ENCODE results near the gene CAMSAP2.

CAMSAP2 gene

DNA sequence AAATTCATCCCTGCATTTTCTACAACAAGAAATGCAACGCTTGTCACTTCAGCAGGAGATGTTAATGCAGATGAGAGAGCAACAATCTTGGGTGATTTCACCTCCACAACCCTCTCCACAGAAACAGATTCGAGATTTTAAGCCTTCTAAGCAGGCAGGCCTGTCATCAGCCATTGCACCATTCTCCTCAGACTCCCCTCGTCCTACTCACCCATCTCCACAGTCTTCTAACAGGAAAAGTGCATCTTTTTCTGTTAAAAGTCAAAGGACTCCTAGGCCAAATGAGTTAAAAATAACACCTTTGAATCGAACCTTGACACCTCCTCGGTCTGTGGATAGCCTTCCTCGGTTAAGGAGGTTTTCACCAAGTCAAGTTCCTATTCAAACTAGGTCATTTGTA, 110.7 kb downstream of the CAMSAP2 start:
- DNase-seq, result no peak

- no peak for DNase-seq
Observed at GRCh38 chr1:200850554-200850953, 111.9 kb downstream of the CAMSAP2 start.

- DNase-seq, result no peak
Observed at GRCh38 chr1:200856716-200857357, 118.1 kb downstream of the CAMSAP2 start.

DNA sequence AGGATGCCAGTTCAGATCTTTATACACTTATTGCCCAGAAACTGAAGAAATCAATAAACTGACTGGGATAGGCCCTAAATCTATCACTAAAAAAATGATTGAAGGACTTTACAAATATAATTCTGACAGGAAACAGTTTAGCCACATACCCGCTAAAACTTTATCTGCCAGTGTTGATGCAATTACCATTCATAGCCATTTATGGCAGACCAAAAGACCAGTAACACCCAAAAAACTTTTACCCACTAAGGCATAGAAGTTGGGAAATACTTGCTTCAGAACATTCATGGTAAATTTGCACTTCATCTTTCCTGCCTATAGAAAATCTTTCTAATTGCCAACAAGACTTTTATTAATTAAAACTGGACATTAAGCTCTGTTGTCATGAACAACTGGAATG, 119.1 kb downstream of the CAMSAP2 start:
- no peak for DNase-seq

DNA sequence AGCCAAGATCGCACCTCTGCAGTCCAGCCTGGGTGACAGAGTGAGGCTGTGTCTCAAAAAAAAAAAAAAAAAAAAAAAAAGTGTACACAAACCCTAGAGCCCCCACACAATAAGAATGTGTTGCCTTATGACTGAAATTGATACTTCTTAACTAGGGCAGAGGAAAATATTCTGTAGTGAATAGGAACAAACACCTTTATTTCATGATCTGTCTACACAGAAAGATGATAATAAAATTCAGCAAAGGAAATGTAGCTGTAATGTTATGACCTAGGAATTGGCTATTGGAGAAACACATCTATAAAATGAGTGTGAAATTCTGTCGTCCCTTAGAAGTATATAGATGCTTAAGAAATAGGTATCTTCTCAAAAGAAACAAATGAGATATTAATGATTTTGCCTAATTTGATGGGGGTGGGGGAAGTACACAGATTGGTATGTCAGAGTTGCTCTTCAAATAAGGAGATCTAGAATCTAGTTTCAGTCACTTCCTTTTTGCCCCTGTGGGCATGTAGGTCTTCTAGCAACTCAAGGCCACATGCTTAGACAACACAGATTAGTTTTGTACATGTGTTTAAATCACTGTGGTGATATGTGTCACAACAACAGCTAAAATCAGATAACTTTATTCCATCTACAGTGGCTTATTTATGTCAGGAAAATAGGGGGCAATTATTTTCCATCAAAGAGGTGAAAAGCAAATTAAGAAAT, 123.4 kb downstream of the CAMSAP2 start:
- no peak for DNase-seq

DNA sequence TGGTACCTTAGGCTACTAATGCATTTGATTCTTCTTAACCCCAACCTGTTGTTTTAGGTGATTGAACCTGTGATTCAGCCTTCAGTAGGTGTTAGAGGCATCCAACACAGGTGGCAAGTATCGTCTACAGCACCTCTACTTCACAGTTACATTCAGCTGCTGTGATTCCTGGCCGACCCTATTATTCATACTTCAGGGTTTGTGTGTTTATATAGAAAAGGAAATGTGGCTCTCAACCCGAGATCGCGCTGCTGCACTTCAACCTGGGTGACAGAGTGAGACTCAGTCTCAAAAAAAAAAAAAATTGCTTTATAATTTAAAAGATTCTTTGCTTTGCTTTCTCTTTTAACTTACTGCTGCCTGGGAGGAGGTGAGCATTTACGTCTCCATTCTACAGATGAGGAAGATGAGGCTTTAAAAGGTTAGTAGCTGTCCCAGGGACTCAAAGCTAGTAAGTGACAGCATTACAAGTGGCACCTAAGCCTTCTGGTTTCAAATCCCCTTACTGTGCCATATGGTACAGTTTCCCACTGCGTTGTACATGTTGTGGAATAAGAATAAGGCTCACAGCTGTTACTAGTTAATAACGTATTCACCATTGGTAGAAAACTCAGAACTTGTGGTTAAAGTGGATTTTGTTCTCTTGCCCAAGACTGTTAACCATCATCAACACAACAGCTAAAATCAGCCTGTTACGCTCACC, 124.2 kb downstream of the CAMSAP2 start:
- DNase-seq, result peak; percentile 80 to 93

- DNase-seq, result no peak
Observed at GRCh38 chr1:200866116-200866515, 127.4 kb downstream of the CAMSAP2 start.

GRCh38 chr1:200866521-200866920, 127.8 kb downstream of the CAMSAP2 start:
- no peak for DNase-seq

GRCh38 chr1:200867018-200867811, 128.5 kb downstream of the CAMSAP2 start:
- DNase-seq, result peak in 1 of 2 experiments; percentile 13

- no peak for DNase-seq
Observed at GRCh38 chr1:200869376-200869752, 130.7 kb downstream of the CAMSAP2 start.

- DNase-seq, result no peak
Observed at GRCh38 chr1:200869753-200870391, 131.2 kb downstream of the CAMSAP2 start.

- DNase-seq, result no peak
Observed at GRCh38 chr1:200872446-200873115, 133.9 kb downstream of the CAMSAP2 start, which contains the start of gene GPR25. TSS of gene GPR25 (plus strand) at chr1:200872981. CDS start at chr1:200873038, 57 bp downstream.

- DNase-seq, result no peak
Observed at GRCh38 chr1:200873116-200873670, 134.5 kb downstream of the CAMSAP2 start.

- peak in 1 of 2 experiments; percentile 57 for DNase-seq
Observed at GRCh38 chr1:200873671-200874397, 135.1 kb downstream of the CAMSAP2 start.

DNA sequence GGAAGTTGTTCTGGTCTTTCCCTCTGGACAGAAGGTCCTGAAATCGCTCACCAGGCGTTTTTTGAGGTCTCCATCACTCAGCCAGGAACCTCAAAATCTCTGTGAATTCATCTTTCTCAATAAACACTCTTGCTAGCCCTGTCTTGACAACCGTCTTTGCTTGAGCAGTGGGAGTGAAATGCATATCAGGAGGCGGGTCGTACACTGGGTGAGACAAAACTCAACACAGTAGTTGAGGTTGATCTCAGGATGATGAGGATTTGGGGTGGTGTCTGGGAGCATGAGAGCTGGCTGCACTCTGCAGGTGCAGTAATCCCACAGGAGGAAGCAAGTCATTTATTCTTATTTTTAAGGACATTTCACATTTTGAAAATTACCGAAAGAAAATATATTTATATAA, 136.0 kb downstream of the CAMSAP2 start:
- DNase-seq, result no peak

DNA sequence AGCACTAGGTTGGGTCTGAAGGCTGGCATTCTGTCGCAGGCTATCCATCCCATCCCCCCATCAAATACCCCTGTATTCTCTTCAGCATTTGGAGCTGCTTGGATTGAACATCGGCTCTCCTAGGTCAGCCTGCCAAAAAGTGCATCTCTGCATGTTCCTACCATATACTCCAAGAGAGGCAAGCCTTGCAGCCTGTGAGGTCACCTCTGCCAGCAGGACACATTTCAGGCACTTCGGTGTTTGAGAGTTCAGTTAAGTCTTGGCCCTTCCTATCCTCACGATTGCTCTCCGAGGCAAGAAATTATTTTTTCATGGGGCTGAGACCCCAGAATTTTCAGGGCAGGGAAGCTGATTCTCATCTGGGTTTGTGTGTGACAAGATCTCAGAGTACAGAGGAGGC, 136.7 kb downstream of the CAMSAP2 start:
- DNase-seq, result no peak

GRCh38 chr1:200877010-200877409, 138.3 kb downstream of the CAMSAP2 start:
- DNase-seq, result no peak

GRCh38 chr1:200877839-200878551, 139.3 kb downstream of the CAMSAP2 start:
- DNase-seq, result no peak

- DNase-seq, result no peak
Observed at GRCh38 chr1:200880212-200880611, 141.5 kb downstream of the CAMSAP2 start.

GRCh38 chr1:200883118-200883517, 144.4 kb downstream of the CAMSAP2 start:
- DNase-seq, result no peak

All from NCI-H524 (cell line).